ENCODE data around the gene FBXW7. TPM values are rescaled to one million over a fixed set of nuclear protein-coding genes. Genes with fewer than 3 reads are reported as not detected.
A peak's percentile ranks its signal among the peaks of the same experiment; 100 is the strongest.

FBXW7 gene
- polyA plus RNA-seq, 1 donor from 2014 or later: 55.7 TPM

DNA sequence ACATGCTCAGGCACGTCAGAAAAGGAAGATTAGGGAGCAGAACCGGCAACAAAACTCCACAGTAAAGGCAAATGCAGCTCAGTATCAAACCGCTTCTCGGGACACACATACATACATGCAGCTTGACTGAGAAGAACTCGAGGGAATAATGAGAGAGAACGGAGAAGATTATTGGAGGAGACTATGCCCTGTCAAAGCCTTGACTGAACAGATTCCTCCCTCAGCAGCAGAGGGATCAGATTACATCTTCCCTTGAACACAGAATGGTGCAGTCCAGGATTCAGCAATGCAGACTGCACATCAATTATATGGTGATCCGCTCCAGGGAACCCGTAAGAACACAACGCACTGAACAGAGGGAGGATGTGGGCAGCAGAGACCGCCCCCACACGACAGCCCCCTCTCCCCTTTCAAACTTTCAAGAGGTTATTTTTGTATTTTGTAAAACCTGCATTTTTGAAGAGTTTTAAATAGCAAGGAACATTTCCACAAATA lies 183.2 kb downstream of the FBXW7 start:
- H3K4me2 ChIP-seq (ENCODE audit: low read length): peak overlapping the region; percentile 52
- H3K9ac ChIP-seq (ENCODE audit: low read length): peak overlapping the region; percentile 66
- H2AFZ ChIP-seq (ENCODE audit: low read depth, low read length): peak overlapping the region; percentile 35
- H4K20me1 ChIP-seq (ENCODE audit: insufficient read depth): no peaks in the 10 kb centered on the region
- H3K27me3 ChIP-seq (ENCODE audit: insufficient read depth, low read depth, low read length): no peaks in the 10 kb centered on the region
- H3K9me2 ChIP-seq (ENCODE audit: insufficient read depth, low read length): no peaks in the 10 kb centered on the region
- no peaks in the 10 kb centered on the region for H3K9me3 ChIP-seq (ENCODE audit: low read length)
- TF ChIP-seq, protein P1, sequence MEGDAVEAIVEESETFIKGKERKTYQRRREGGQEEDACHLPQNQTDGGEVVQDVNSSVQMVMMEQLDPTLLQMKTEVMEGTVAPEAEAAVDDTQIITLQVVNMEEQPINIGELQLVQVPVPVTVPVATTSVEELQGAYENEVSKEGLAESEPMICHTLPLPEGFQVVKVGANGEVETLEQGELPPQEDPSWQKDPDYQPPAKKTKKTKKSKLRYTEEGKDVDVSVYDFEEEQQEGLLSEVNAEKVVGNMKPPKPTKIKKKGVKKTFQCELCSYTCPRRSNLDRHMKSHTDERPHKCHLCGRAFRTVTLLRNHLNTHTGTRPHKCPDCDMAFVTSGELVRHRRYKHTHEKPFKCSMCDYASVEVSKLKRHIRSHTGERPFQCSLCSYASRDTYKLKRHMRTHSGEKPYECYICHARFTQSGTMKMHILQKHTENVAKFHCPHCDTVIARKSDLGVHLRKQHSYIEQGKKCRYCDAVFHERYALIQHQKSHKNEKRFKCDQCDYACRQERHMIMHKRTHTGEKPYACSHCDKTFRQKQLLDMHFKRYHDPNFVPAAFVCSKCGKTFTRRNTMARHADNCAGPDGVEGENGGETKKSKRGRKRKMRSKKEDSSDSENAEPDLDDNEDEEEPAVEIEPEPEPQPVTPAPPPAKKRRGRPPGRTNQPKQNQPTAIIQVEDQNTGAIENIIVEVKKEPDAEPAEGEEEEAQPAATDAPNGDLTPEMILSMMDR (IDR thresholded peaks at IDR 0.05; ENCODE audit: poor library complexity, severe bottlenecking): no peak
- no peak for TF ChIP-seq EZH2 (IDR thresholded peaks at IDR 0.05; ENCODE audit: borderline replicate concordance, insufficient read depth, low read length, poor library complexity, severe bottlenecking)
- TF ChIP-seq SMC3 (conservative IDR thresholded peaks at IDR 0.05; ENCODE audit: poor library complexity): peak; percentile 52
- peak; percentile 46 for TF ChIP-seq RAD21 (conservative IDR thresholded peaks at IDR 0.05)
- TF ChIP-seq POLR2AphosphoS5 (IDR thresholded peaks at IDR 0.05): peak; percentile 76
- peak; percentile 40 for TF ChIP-seq TAF1 (IDR thresholded peaks at IDR 0.05; ENCODE audit: low read depth)
- no peak for TF ChIP-seq MXI1 (conservative IDR thresholded peaks at IDR 0.05; ENCODE audit: poor library complexity, severe bottlenecking)
- TF ChIP-seq EP300 (conservative IDR thresholded peaks at IDR 0.05; ENCODE audit: poor library complexity, severe bottlenecking): peak; percentile 58
- H3F3A ChIP-seq (ENCODE audit: insufficient read depth, low read length, poor library complexity, severe bottlenecking): peaks cover 5% of the 10 kb centered on the region
- peaks cover 31% of the 10 kb centered on the region for H3K79me2 ChIP-seq (replicated peaks; ENCODE audit: insufficient read depth, low read length)
- H3K36me3 ChIP-seq (ENCODE audit: insufficient read depth, low read length): no peaks in the 10 kb centered on the region
- H3K4me3 ChIP-seq (ENCODE audit: low read length): peak overlapping the region; percentile 66
- peak overlapping the region; percentile 79 for H3K27ac ChIP-seq (ENCODE audit: low read length)

DNA sequence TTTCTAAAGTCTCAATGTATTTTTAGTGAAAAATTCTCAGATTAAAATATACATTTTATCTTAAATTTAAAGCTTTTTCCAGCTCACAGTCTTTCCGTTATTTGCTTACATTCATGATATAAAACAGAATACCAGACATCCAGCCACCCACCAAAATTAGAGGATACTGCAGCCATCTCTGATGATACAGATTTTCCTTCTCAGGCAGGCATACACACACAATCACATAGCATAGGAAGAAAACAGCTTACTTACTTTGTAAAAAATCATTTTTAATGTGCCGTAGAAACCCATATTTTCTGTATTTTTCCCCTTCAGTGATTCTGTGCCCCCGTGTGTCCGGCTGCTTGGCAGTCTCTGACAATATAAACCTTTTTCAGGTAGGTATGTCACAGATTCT lies 183.7 kb downstream of the FBXW7 start:
- no peak for TF ChIP-seq MXI1 (conservative IDR thresholded peaks at IDR 0.05; ENCODE audit: poor library complexity, severe bottlenecking)
- no peak for TF ChIP-seq RAD21 (conservative IDR thresholded peaks at IDR 0.05)
- no peak for TF ChIP-seq SMC3 (conservative IDR thresholded peaks at IDR 0.05; ENCODE audit: poor library complexity)
- H3K9ac ChIP-seq (ENCODE audit: low read length): peak overlapping the region; percentile 66

DNA sequence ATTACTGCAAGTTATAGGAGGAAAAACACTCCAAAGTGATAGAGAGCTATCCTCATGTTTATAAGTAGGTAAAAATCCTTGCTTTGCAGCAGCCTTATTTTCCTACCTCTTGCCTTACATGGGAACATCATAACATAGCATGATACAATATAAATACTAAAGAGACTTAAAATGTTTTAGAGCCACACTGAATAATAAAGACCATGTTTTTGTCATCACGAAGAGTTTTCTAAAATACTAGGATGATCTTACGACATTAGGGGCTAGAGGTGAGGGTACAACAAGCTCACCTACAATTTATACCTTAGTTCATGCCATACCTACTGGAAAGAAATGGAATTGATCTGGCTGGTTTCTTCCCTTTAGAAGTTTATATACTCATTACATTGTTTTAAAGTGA lies 184.8 kb downstream of the FBXW7 start:
- Histone ChIP-seq H3K79me2 (replicated peaks; ENCODE audit: insufficient read depth, low read length) (peaks cover 40% of the 10 kb centered on the region), H3K36me3 (ENCODE audit: insufficient read depth, low read length) (no peaks in the 10 kb centered on the region), H3K27me3 (ENCODE audit: insufficient read depth, low read depth, low read length) (no peaks in the 10 kb centered on the region), H2AFZ (ENCODE audit: low read depth, low read length) (no peak overlapping the region), H3K9ac (ENCODE audit: low read length) (no peak overlapping the region), H3K9me3 (ENCODE audit: low read length) (no peaks in the 10 kb centered on the region), H3K9me2 (ENCODE audit: insufficient read depth, low read length) (no peaks in the 10 kb centered on the region), H3K4me3 (ENCODE audit: low read length) (peak overlapping the region; percentile 66), H3K27ac (ENCODE audit: low read length) (no peak overlapping the region), H4K20me1 (ENCODE audit: insufficient read depth) (no peaks in the 10 kb centered on the region), H3F3A (ENCODE audit: insufficient read depth, low read length, poor library complexity, severe bottlenecking) (peaks cover 5% of the 10 kb centered on the region), H3K4me2 (ENCODE audit: low read length) (peak overlapping the region; percentile 52)
- TF ChIP-seq, protein P1 (IDR thresholded peaks at IDR 0.05; ENCODE audit: poor library complexity, severe bottlenecking): no peak
- TF ChIP-seq TAF1 (IDR thresholded peaks at IDR 0.05; ENCODE audit: low read depth) (no peak), MXI1 (conservative IDR thresholded peaks at IDR 0.05; ENCODE audit: poor library complexity, severe bottlenecking) (no peak), EZH2 (IDR thresholded peaks at IDR 0.05; ENCODE audit: borderline replicate concordance, insufficient read depth, low read length, poor library complexity, severe bottlenecking) (no peak), POLR2AphosphoS5 (IDR thresholded peaks at IDR 0.05) (no peak), RAD21 (conservative IDR thresholded peaks at IDR 0.05) (peak; percentile 9), SMC3 (conservative IDR thresholded peaks at IDR 0.05; ENCODE audit: poor library complexity) (no peak), EP300 (conservative IDR thresholded peaks at IDR 0.05; ENCODE audit: poor library complexity, severe bottlenecking) (no peak)
- TF ChIP-seq, protein P2, sequence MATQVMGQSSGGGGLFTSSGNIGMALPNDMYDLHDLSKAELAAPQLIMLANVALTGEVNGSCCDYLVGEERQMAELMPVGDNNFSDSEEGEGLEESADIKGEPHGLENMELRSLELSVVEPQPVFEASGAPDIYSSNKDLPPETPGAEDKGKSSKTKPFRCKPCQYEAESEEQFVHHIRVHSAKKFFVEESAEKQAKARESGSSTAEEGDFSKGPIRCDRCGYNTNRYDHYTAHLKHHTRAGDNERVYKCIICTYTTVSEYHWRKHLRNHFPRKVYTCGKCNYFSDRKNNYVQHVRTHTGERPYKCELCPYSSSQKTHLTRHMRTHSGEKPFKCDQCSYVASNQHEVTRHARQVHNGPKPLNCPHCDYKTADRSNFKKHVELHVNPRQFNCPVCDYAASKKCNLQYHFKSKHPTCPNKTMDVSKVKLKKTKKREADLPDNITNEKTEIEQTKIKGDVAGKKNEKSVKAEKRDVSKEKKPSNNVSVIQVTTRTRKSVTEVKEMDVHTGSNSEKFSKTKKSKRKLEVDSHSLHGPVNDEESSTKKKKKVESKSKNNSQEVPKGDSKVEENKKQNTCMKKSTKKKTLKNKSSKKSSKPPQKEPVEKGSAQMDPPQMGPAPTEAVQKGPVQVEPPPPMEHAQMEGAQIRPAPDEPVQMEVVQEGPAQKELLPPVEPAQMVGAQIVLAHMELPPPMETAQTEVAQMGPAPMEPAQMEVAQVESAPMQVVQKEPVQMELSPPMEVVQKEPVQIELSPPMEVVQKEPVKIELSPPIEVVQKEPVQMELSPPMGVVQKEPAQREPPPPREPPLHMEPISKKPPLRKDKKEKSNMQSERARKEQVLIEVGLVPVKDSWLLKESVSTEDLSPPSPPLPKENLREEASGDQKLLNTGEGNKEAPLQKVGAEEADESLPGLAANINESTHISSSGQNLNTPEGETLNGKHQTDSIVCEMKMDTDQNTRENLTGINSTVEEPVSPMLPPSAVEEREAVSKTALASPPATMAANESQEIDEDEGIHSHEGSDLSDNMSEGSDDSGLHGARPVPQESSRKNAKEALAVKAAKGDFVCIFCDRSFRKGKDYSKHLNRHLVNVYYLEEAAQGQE (IDR thresholded peaks at IDR 0.05; ENCODE audit: borderline replicate concordance): no peak

More for the DNA sequence above, 183.7 kb downstream of the FBXW7 start:
- Histone ChIP-seq H3K9me2 (ENCODE audit: insufficient read depth, low read length) (no peaks in the 10 kb centered on the region), H4K20me1 (ENCODE audit: insufficient read depth) (no peaks in the 10 kb centered on the region), H3K4me3 (ENCODE audit: low read length) (peak overlapping the region; percentile 66), H3K4me2 (ENCODE audit: low read length) (peak overlapping the region; percentile 52), H3K9me3 (ENCODE audit: low read length) (no peaks in the 10 kb centered on the region), H3K27ac (ENCODE audit: low read length) (peak overlapping the region; percentile 79), H2AFZ (ENCODE audit: low read depth, low read length) (peak overlapping the region; percentile 35), H3K36me3 (ENCODE audit: insufficient read depth, low read length) (no peaks in the 10 kb centered on the region), H3K27me3 (ENCODE audit: insufficient read depth, low read depth, low read length) (no peaks in the 10 kb centered on the region), H3F3A (ENCODE audit: insufficient read depth, low read length, poor library complexity, severe bottlenecking) (peaks cover 5% of the 10 kb centered on the region), H3K79me2 (replicated peaks; ENCODE audit: insufficient read depth, low read length) (peaks cover 35% of the 10 kb centered on the region)

Measured in neural cell (in vitro differentiated cells).